ENCODE data around the gene TMEM191C.
"Not testable (repeated sequence)": the region's sequence is repeated elsewhere in the genome, so short reads cannot be mapped to it uniquely, and the experiment has no call there.

DNA sequence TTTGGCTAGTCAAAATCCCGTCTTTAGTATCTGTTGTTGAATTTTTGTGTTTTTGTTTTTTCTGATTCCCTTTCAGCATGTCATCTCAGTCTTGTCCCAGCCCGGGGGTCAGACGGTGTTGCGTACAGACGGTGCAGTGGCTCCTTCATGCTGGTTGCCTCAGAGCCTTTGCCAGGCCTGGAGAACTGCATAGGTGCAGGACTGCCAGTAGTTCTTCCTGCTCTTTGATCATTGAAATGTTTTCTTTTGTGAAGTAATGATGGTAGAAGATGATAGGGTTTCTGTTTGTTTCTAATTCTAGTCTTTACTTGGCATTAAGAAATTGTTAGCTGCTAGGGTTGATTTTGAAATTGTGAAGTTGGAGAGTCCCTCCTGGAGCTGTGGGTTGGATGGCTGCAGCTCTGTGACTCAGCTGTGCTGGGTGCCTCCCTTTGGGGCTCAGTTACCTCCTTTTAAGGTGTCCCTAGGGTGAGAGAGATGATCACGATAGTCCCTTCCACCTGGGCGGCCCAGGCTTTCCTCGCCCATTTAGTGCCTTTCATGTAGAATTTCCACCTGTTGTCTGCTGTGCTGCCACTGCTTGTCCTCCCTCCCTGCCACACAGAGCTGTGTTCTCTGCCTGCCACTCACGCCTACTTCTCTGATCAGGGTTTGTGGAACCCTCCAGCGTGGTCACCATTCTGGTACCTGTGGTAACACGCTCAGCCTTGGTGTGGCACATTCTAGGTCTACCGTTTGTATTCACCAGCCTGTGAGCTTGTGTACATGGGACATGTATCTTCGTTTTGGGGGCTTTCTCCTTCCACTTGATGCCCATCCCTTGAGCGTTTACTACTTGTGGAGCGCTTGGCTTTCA is 32.6 kb upstream of the TMEM191C start:
- TF ChIP-seq POLR2A, BHLHE40, CHD1 (IDR thresholded peaks at IDR 0.05; ENCODE audit: low read depth, low read length): not testable (repeated sequence)
- TF ChIP-seq, protein P1, sequence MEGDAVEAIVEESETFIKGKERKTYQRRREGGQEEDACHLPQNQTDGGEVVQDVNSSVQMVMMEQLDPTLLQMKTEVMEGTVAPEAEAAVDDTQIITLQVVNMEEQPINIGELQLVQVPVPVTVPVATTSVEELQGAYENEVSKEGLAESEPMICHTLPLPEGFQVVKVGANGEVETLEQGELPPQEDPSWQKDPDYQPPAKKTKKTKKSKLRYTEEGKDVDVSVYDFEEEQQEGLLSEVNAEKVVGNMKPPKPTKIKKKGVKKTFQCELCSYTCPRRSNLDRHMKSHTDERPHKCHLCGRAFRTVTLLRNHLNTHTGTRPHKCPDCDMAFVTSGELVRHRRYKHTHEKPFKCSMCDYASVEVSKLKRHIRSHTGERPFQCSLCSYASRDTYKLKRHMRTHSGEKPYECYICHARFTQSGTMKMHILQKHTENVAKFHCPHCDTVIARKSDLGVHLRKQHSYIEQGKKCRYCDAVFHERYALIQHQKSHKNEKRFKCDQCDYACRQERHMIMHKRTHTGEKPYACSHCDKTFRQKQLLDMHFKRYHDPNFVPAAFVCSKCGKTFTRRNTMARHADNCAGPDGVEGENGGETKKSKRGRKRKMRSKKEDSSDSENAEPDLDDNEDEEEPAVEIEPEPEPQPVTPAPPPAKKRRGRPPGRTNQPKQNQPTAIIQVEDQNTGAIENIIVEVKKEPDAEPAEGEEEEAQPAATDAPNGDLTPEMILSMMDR (conservative IDR thresholded peaks at IDR 0.05; ENCODE audit: low read depth, low read length), result not testable (repeated sequence)
- TF ChIP-seq, protein P2, sequence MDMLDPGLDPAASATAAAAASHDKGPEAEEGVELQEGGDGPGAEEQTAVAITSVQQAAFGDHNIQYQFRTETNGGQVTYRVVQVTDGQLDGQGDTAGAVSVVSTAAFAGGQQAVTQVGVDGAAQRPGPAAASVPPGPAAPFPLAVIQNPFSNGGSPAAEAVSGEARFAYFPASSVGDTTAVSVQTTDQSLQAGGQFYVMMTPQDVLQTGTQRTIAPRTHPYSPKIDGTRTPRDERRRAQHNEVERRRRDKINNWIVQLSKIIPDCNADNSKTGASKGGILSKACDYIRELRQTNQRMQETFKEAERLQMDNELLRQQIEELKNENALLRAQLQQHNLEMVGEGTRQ (IDR thresholded peaks at IDR 0.05; ENCODE audit: low read depth, low read length), result not testable (repeated sequence)
